HFF-Myc (cell line): ENCODE data around the gene NCKAP1.

Experiments
- DNase-seq: peaks from one replicate; pipeline ENCODE4 v3.0.0-alpha.2; 2011; ENCODE audit warnings: low read depth; ENCODE audit errors: extremely low read depth
- H3K4me3 ChIP-seq: replicated peaks from 2 replicates; pipeline ENCODE4 v1.5.1; 2011; ENCODE audit warnings: low read depth, mild to moderate bottlenecking, control low read depth, low read length
- CTCF ChIP-seq: IDR thresholded peaks from 2 replicates; pipeline ENCODE4 v1.5.1; 2012; ENCODE audit warnings: mild to moderate bottlenecking, low read depth, low read length, control low read depth; ENCODE audit errors: missing control alignments

NCKAP1 gene

GRCh38 chr2:182980115-182980514, 58.1 kb downstream of the NCKAP1 start:
- TF ChIP-seq CTCF = no peak
- no peak overlapping the region for H3K4me3 ChIP-seq
- DNase-seq = peak; percentile 4

GRCh38 chr2:182977463-182977862, 60.8 kb downstream of the NCKAP1 start:
- H3K4me3 ChIP-seq = no peak overlapping the region
- no peak for TF ChIP-seq CTCF
- no peak for DNase-seq

- H3K4me3 ChIP-seq = no peak overlapping the region
- no peak for TF ChIP-seq CTCF
- no peak for DNase-seq
Measured at GRCh38 chr2:182973441-182974352, 64.6 kb downstream of the NCKAP1 start.

GRCh38 chr2:182972548-182972942, 65.7 kb downstream of the NCKAP1 start:
- no peak overlapping the region for H3K4me3 ChIP-seq
- TF ChIP-seq CTCF = no peak
- no peak for DNase-seq

GRCh38 chr2:182971820-182972547, 66.3 kb downstream of the NCKAP1 start:
- DNase-seq = no peak
- no peak for TF ChIP-seq CTCF
- no peak overlapping the region for H3K4me3 ChIP-seq

GRCh38 chr2:182970486-182970885, 67.8 kb downstream of the NCKAP1 start:
- DNase-seq = no peak
- no peak for TF ChIP-seq CTCF
- H3K4me3 ChIP-seq = no peak overlapping the region
